ENCODE results near the gene CMTM6. TPM values are rescaled to one million over a fixed set of nuclear protein-coding genes. Genes with fewer than 3 reads are reported as not detected.

The CMTM6 gene
- total and polyA plus RNA-seq, 2 of the 8 experiments (the other 6 are each of a cell fraction or from before 2014, with no cell fraction given): 24.0 to 51.5 TPM

- no peak for TF ChIP-seq MAX (IDR thresholded peaks at IDR 0.05)
- TF ChIP-seq CREB1 (IDR thresholded peaks at IDR 0.05): no peak
- no peak for TF ChIP-seq SUZ12 (IDR thresholded peaks at IDR 0.05; ENCODE audit: low read length)
These were observed 3.7 kb downstream of the CMTM6 start (continued) for GRCh38 chr3:32498992-32499391.

Measured in H1 (cell line).